ENCODE data around the gene HTATIP2.
"Not testable (repeated sequence)": the region's sequence is repeated elsewhere in the genome, so short reads cannot be mapped to it uniquely, and the experiment has no call there.

Gene HTATIP2

GRCh38 chr11:20372081-20372626, 8.6 kb downstream of the HTATIP2 start:
- DNase-seq (ENCODE audit: low read depth in 2 of 2): no peak

DNA sequence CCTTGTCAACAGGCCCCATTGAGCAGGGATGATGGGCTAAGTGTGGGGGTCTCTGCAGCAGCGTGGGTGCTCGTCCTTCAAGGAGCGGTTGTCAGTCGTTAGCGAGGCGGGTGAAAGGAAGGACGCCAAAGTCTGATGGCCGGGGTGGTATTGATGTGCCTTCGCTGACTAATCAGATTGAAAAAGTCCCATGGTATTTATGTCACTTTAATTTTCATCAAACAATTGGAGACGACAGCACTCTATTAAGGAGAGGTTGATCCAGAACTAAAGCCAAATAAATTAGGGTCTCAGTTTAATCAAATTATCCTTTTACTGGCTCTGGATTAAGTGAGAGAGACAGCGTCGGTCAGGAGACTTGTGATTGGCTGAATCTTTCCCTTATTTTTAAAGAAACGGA, 9.6 kb downstream of the HTATIP2 start:
- DNase-seq (ENCODE audit: low read depth in 2 of 2): no peak

GRCh38 chr11:20373568-20374209, 10.2 kb downstream of the HTATIP2 start:
- no peak for DNase-seq (ENCODE audit: low read depth in 2 of 2)

GRCh38 chr11:20374741-20375300, 11.3 kb downstream of the HTATIP2 start:
- DNase-seq (ENCODE audit: low read depth in 2 of 2): no peak

DNA sequence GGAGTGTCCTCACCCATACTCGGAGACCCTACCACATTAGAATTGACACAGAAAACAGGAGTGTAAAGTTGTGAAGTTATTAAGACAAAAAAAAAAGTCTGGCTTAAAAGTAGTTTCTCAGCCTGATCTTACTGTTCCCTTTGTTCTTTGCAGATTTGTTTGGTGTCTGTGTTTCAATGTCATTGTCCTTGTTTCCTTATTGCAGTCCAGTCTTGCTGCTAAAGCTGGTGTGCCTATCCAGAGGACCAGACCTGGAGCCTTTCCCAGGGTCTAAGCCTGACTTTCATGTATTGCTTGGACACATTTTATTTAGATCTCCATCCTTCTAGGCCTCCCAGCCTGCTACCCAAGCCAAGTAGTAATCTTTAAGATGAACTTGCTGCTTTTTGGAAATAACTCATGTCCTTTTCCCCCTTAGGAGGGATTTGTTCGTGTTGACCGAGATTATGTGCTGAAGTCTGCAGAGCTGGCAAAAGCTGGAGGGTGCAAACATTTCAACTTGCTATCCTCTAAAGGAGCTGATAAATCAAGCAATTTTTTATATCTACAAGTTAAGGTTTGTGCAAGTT, 12.7 kb downstream of the HTATIP2 start:
- DNase-seq (ENCODE audit: low read depth in 2 of 2): no peak

- DNase-seq (ENCODE audit: low read depth in 2 of 2): not testable (repeated sequence)
Measured at GRCh38 chr11:20385996-20386395, 22.5 kb downstream of the HTATIP2 start.

- DNase-seq (ENCODE audit: low read depth in 2 of 2): peak; percentile 91 to 96
Measured at GRCh38 chr11:20387261-20388095, 24.0 kb downstream of the HTATIP2 start, which contains the start of gene PRMT3. TSS of gene PRMT3 (plus strand) at chr11:20387716. CDS start at chr11:20387747, 31 bp downstream.

GRCh38 chr11:20388096-20389055, 24.9 kb downstream of the HTATIP2 start:
- DNase-seq (ENCODE audit: low read depth in 2 of 2): no peak

- DNase-seq (ENCODE audit: low read depth in 2 of 2): no peak
Measured at GRCh38 chr11:20397281-20397680, 33.8 kb downstream of the HTATIP2 start.

DNA sequence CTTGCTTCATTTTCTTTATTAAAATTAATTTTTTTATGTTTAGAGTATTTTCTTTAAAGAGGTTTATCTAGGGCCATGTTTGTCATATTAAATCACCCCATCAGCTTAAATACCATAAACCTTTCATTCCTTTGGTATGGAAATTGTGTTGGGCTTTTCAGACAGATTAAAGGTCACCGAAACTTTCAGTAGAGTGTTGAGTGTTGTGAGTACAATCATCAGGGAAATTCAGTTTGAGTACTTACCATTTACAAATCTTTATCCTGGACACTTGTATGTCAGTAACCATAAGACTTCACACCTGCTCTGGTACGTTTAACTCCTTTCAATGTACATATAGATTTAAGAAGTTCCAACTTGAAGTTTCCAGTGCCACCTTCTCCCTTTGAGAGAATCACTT, 36.0 kb downstream of the HTATIP2 start:
- no peak for DNase-seq (ENCODE audit: low read depth in 2 of 2)

GRCh38 chr11:20403059-20403458, 39.5 kb downstream of the HTATIP2 start:
- no peak for DNase-seq (ENCODE audit: low read depth in 2 of 2)

DNA sequence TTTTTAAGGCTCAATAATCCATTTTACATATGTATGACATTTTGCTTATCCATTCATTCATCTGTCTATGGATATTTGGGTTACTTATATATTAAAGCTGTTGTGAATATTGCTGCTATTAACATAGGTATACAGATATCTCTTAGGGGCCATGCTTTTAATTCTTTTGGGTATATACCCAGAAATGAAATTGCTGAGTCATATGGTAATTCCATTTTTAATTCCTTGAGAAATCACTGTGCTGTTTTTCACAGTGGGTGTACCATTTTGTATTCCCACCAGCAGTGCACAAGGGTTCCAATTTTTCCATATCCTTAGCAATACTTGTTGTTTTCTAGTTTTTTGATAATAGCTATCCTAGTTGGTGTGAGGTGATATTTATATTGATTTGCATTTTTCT, 43.0 kb downstream of the HTATIP2 start:
- no peak for DNase-seq (ENCODE audit: low read depth in 2 of 2)

- DNase-seq (ENCODE audit: low read depth in 2 of 2): no peak
Measured at GRCh38 chr11:20407344-20407743, 43.8 kb downstream of the HTATIP2 start.

GRCh38 chr11:20415432-20415831, 51.9 kb downstream of the HTATIP2 start:
- DNase-seq (ENCODE audit: low read depth in 2 of 2): no peak

DNA sequence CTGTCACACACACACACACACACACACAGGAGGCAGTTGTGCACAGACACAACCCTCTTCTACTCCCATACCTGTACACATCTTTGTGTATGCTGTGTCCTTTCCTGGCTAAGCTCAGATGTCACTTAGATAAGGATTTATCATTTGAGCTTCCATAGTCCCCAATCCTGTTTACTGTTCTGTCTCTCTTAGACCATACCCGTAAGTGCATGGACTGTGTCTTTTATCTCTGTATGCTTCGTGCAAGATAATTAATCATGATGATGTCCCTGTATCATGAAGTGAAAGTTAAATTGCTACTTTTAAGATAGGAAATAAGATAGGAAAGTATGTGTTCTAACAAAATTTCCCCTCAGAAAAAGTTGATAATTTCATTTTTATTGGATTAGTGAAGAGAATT, 54.3 kb downstream of the HTATIP2 start:
- DNase-seq (ENCODE audit: low read depth in 2 of 2): no peak

- DNase-seq (ENCODE audit: low read depth in 2 of 2): no peak
Measured at GRCh38 chr11:20421946-20422345, 58.4 kb downstream of the HTATIP2 start.

- no peak for DNase-seq (ENCODE audit: low read depth in 2 of 2)
Measured at GRCh38 chr11:20429216-20429615, 65.7 kb downstream of the HTATIP2 start.

All from stimulated activated CD4-positive, alpha-beta T cell treated with anti-CD3 and anti-CD28 coated beads, Interleukin-1b, Interleukin-23, amount 100 ng/mL, for 1 hour (primary cell).